Fibroblast of lung (primary cell): ENCODE data around the gene AMFR. TPM values are rescaled to one million over a fixed set of nuclear protein-coding genes. Genes with fewer than 3 reads are reported as not detected.

Source experiments
- DNase-seq, 2 donors: peaks; one replicate each; pipeline versions ENCODE4 v3.0.0 to v3.0.0-alpha.2; 2010; ENCODE audit warnings: low read depth in 2 of 2
- H2AFZ ChIP-seq: 2 replicates; pipeline ENCODE4 v1.5.1; 2012; ENCODE audit warnings: low read length, control low read depth, inconsistent platforms
- H3K27ac ChIP-seq: 2 replicates; pipeline ENCODE4 v1.5.1; 2011; ENCODE audit warnings: low read length, control low read depth; ENCODE audit not compliant: insufficient read depth
- H3K27me3 ChIP-seq: 2 replicates; pipeline ENCODE4 v1.5.1; 2011; ENCODE audit warnings: mild to moderate bottlenecking, low read length; ENCODE audit not compliant: control insufficient read depth, insufficient read depth
- H3K36me3 ChIP-seq: 2 replicates; pipeline ENCODE4 v1.5.1; 2011; ENCODE audit warnings: low read length; ENCODE audit not compliant: control insufficient read depth, insufficient read depth
- H3K4me1 ChIP-seq: 2 replicates; pipeline ENCODE4 v1.5.1; 2011; ENCODE audit warnings: low read length; ENCODE audit not compliant: control insufficient read depth, insufficient read depth; ENCODE audit errors: extremely low read depth
- H3K4me2 ChIP-seq: 2 replicates; pipeline ENCODE4 v1.5.1; 2011; ENCODE audit warnings: low read length, control low read depth; ENCODE audit not compliant: insufficient read depth; ENCODE audit errors: extremely low read depth
- H3K4me3 ChIP-seq, 4 experiments: fragments of 200-600 bp in 1 of 4; sonication (generic) in 1 of 4; replicated peaks in 1 of 4; 2 replicates each; pipeline ENCODE4 v1.5.1; 2011 to 2016; ENCODE audit warnings: low read length in 4 of 4, low read depth in 3 of 4, mild to moderate bottlenecking in 3 of 4, control low read depth in 2 of 4, inconsistent platforms in 1 of 4, mixed read lengths in 1 of 4; ENCODE audit not compliant: insufficient read depth in 1 of 4; ENCODE audit errors: control extremely low read depth in 1 of 4
- H3K79me2 ChIP-seq: 2 replicates; pipeline ENCODE4 v1.5.1; 2012; ENCODE audit warnings: mild to moderate bottlenecking, low read length, inconsistent platforms; ENCODE audit not compliant: control insufficient read depth, insufficient read depth
- H3K9ac ChIP-seq: 2 replicates; pipeline ENCODE4 v1.5.1; 2011; ENCODE audit warnings: mild to moderate bottlenecking, low read length, control low read depth; ENCODE audit not compliant: insufficient read depth
- H3K9me3 ChIP-seq: 2 replicates; pipeline ENCODE4 v1.5.1; 2012; ENCODE audit warnings: low read depth, low read length; ENCODE audit not compliant: control insufficient read depth, insufficient read depth
- H4K20me1 ChIP-seq: 2 replicates; pipeline ENCODE4 v1.5.1; 2011; ENCODE audit warnings: low read length; ENCODE audit not compliant: control insufficient read depth, insufficient read depth; ENCODE audit errors: extremely low read depth
- EZH2 ChIP-seq: IDR thresholded peaks from 2 replicates; pipeline ENCODE4 v1.5.1; 2012; ENCODE audit warnings: low read length, control low read depth, mild to moderate bottlenecking; ENCODE audit errors: missing control alignments
- polyA plus RNA-seq, 2 donors: library from polyadenylated mRNA; depleted of rRNA in 1 of 2; stranded (reverse) in 1 of 2; unstranded in 1 of 2; fragments of >200 nt; gene quantifications; 2 replicates each; pipeline ENCODE4 v1.2.1, GENCODE V29; 2011 to 2012; ENCODE audit warnings: missing spikeins in 1 of 2
- total RNA-seq: library from RNA; depleted of rRNA; stranded (reverse); fragments of >200 nt; gene quantifications from 2 replicates; pipeline ENCODE4 v1.2.1, GENCODE V29; 2014
- TF ChIP-seq, protein P1 (sequence below), 2 donors: IDR thresholded peaks in 1 of 2; conservative IDR thresholded peaks in 1 of 2; 1 replicate in 1 of 2; 2 replicates in 1 of 2; pipeline ENCODE4 v1.5.1; 2011 to 2012; ENCODE audit warnings: low read length in 2 of 2, control low read depth in 1 of 2, inconsistent platforms in 1 of 2, low read depth in 1 of 2, mild to moderate bottlenecking in 1 of 2

The AMFR gene
- total and polyA plus RNA-seq, 2 donors (not counting 1 experiment from before 2014, with no cell fraction given), result 75.9 to 413 TPM

DNA sequence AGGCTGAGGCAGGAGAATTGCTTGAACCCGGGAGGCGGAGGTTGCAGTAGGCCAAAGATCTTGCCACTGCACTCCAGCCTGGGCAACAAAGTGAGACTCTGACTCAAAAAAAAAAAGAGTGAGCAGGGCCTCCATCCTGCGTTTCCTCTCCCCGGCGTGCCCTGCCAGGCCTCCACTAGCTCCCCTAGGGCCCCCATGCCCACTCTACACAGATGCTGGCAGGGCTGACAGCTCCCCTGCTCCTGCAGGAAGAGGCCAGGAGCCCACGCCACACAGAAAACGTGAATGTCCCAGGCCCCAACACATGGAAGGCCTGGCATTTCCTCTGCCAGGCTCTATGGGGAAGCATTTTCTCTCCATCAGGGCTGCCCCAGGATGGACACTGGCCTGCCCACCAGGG, 109.4 kb downstream of the AMFR start:
- Histone ChIP-seq H3K27me3 (no peaks in the 10 kb centered on the region), H3K9me3 (no peaks in the 10 kb centered on the region), H2AFZ (no peak overlapping the region), H3K4me1 (no peaks in the 10 kb centered on the region), H3K4me2 (no peak overlapping the region), H3K27ac (no peak overlapping the region), H3K79me2 (no peaks in the 10 kb centered on the region), H3K4me3 (no peak overlapping the region), H3K9ac (no peak overlapping the region), H4K20me1 (no peaks in the 10 kb centered on the region), H3K36me3 (no peaks in the 10 kb centered on the region)
- no peak for DNase-seq
- TF ChIP-seq EZH2, result no peak
- TF ChIP-seq, protein P1, sequence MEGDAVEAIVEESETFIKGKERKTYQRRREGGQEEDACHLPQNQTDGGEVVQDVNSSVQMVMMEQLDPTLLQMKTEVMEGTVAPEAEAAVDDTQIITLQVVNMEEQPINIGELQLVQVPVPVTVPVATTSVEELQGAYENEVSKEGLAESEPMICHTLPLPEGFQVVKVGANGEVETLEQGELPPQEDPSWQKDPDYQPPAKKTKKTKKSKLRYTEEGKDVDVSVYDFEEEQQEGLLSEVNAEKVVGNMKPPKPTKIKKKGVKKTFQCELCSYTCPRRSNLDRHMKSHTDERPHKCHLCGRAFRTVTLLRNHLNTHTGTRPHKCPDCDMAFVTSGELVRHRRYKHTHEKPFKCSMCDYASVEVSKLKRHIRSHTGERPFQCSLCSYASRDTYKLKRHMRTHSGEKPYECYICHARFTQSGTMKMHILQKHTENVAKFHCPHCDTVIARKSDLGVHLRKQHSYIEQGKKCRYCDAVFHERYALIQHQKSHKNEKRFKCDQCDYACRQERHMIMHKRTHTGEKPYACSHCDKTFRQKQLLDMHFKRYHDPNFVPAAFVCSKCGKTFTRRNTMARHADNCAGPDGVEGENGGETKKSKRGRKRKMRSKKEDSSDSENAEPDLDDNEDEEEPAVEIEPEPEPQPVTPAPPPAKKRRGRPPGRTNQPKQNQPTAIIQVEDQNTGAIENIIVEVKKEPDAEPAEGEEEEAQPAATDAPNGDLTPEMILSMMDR (conservative IDR thresholded peaks at IDR 0.05 in 1 of 2, IDR thresholded peaks at IDR 0.05 in 1 of 2; ENCODE audit: low read depth in 1 of 2, low read length in 2 of 2), result no peak

- Histone ChIP-seq H4K20me1 (no peaks in the 10 kb centered on the region), H3K4me3 (no peak overlapping the region), H3K79me2 (no peaks in the 10 kb centered on the region), H3K4me1 (no peaks in the 10 kb centered on the region), H3K27ac (no peak overlapping the region), H3K36me3 (no peaks in the 10 kb centered on the region), H3K9ac (no peak overlapping the region), H3K27me3 (no peaks in the 10 kb centered on the region), H2AFZ (no peak overlapping the region), H3K4me2 (no peak overlapping the region), H3K9me3 (no peaks in the 10 kb centered on the region)
- no peak for DNase-seq
- TF ChIP-seq, protein P1 (conservative IDR thresholded peaks at IDR 0.05 in 1 of 2, IDR thresholded peaks at IDR 0.05 in 1 of 2; ENCODE audit: low read depth in 1 of 2, low read length in 2 of 2), result no peak
- no peak for TF ChIP-seq EZH2
Observed at GRCh38 chr16:56314244-56314850, 111.0 kb downstream of the AMFR start.

DNA sequence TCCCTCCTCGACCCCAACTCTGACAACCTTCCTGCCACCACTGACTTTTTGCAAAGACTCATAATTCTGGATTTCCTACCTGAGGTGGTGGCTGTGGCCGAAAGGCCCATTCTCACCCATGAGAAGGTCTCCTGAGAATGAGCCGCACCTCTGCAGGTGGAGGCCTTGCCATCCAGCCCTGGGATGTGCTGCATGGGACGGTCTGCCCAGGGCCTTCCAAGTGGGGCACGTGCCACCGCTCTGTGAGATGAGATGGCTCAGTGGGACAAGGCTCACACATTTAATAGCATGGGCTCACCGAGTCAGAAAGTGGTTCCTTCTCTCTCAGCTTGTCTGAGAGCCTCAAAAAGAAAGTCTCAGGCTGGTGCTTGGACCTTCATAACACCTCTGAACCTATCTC, 112.8 kb downstream of the AMFR start:
- no peak for TF ChIP-seq EZH2
- TF ChIP-seq, protein P1 (conservative IDR thresholded peaks at IDR 0.05 in 1 of 2, IDR thresholded peaks at IDR 0.05 in 1 of 2; ENCODE audit: low read depth in 1 of 2, low read length in 2 of 2), result no peak
- no peak overlapping the region for H2AFZ ChIP-seq
- H3K9ac ChIP-seq, result peak overlapping the region; percentile 16
- H3K4me3 ChIP-seq, result no peak overlapping the region
- no peaks in the 10 kb centered on the region for H3K9me3 ChIP-seq
- H3K4me2 ChIP-seq, result no peak overlapping the region
- no peaks in the 10 kb centered on the region for H3K4me1 ChIP-seq
- no peak overlapping the region for H3K27ac ChIP-seq
- no peaks in the 10 kb centered on the region for H4K20me1 ChIP-seq
- H3K27me3 ChIP-seq, result no peaks in the 10 kb centered on the region
- H3K36me3 ChIP-seq, result no peaks in the 10 kb centered on the region
- no peaks in the 10 kb centered on the region for H3K79me2 ChIP-seq
- no peak for DNase-seq
